ENCODE data around the gene WDFY4. TPM values are rescaled to one million over a fixed set of nuclear protein-coding genes. Genes with fewer than 3 reads are reported as not detected.

The WDFY4 gene
- total RNA-seq, 1 donor: 28.9 TPM

DNA sequence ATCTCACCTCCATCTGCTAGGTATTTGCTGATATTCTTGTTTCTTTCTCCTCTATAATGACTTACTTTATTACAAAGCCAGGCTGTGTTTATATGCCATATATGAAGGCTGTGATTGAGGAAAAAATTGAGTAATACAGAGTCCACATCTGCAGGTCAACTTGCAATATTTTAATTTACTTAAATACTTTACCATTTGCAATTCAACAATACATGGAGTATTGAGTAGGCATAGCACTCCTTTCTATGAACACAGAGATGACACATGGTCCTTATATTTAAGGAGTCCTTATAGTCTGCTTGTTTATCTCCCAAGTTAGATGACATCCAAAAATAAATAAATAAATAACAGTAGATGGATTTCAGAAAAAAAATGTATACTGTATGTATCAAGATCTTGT lies 158.5 kb downstream of the WDFY4 start:
- no peaks in the 10 kb centered on the region for H3K9me3 ChIP-seq (ENCODE audit: low read depth, low read length)
- no peaks in the 10 kb centered on the region for H3K27me3 ChIP-seq (ENCODE audit: insufficient read depth, low read length)
- H3K4me3 ChIP-seq (ENCODE audit: low read length): no peak overlapping the region
- no peaks in the 10 kb centered on the region for H3K4me1 ChIP-seq (ENCODE audit: insufficient read depth, low read length)

DNA sequence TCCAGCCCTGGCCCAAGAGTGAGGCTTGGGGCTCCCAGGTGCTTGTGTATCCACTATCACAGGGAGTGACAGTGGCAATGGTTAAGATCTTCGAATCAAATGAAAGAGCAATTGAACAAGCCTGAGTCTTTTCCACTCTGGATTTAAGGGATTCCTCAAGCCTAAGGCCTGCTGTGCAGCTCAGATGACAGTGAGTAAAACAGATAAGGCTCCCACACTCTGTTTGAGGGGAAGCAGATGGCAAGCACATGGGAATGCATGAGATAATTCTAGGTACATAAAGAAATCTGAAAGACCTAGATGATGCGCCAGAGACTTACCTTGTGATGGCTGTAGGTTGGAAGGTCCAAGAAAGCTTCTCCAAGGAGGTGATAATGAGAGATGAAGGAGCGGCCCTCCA lies 159.9 kb downstream of the WDFY4 start:
- Histone ChIP-seq H3K9me3 (ENCODE audit: low read depth, low read length) (no peaks in the 10 kb centered on the region), H3K4me3 (ENCODE audit: low read length) (no peak overlapping the region), H3K4me1 (ENCODE audit: insufficient read depth, low read length) (no peaks in the 10 kb centered on the region), H3K27me3 (ENCODE audit: insufficient read depth, low read length) (no peaks in the 10 kb centered on the region)

DNA sequence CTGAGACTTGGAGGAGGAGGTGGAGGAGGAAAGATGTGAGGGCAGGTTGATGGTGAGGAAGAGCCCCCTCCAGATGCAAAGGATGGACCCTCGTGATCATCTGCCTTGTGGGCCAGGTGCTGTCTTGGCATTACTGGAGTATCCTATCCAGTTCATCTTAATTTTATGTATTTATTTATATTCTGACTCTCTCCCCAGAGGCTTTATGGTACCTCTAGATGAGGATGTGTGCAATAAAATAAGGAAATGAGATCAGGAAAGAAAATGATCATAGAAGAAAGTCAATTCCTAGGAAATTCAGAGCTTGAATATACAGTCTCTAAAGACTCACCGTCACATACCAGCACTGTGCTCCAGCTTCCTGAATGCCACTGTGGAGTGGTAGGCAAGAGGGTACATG lies 160.8 kb downstream of the WDFY4 start:
- Histone ChIP-seq H3K4me3 (ENCODE audit: low read length) (no peak overlapping the region), H3K4me1 (ENCODE audit: insufficient read depth, low read length) (no peaks in the 10 kb centered on the region), H3K27me3 (ENCODE audit: insufficient read depth, low read length) (no peaks in the 10 kb centered on the region), H3K9me3 (ENCODE audit: low read depth, low read length) (no peaks in the 10 kb centered on the region)

GRCh38 chr10:48847691-48848090 lies 163.0 kb downstream of the WDFY4 start:
- H3K9me3 ChIP-seq (ENCODE audit: low read depth, low read length): no peaks in the 10 kb centered on the region
- H3K4me3 ChIP-seq (ENCODE audit: low read length): no peak overlapping the region
- H3K27me3 ChIP-seq (ENCODE audit: insufficient read depth, low read length): no peaks in the 10 kb centered on the region
- H3K4me1 ChIP-seq (ENCODE audit: insufficient read depth, low read length): no peaks in the 10 kb centered on the region

- H3K27me3 ChIP-seq (ENCODE audit: insufficient read depth, low read length): no peaks in the 10 kb centered on the region
- H3K4me1 ChIP-seq (ENCODE audit: insufficient read depth, low read length): no peaks in the 10 kb centered on the region
- no peak overlapping the region for H3K4me3 ChIP-seq (ENCODE audit: low read length)
Measured at GRCh38 chr10:48856855-48857254, 172.2 kb downstream of the WDFY4 start.

DNA sequence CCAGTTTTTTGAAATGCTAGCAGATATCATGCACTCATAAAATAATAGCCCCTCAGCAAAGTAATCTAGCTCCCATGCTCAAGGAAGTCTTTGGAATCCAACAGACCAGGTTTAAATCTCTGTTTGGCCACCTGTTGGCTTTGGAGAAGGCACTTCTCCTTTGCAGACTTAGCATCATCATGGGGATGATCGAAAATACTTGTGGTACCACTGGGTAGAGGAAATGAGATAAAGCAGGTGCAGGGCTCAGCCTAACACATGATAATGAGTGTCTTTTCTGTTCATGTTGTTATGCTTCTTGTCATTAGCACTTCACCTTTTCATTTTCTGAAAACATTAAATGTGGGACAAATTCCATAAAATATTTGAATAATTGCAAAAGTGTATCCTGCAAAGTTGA lies 187.6 kb downstream of the WDFY4 start:
- Histone ChIP-seq H3K4me3 (ENCODE audit: low read length) (no peak overlapping the region), H3K9me3 (ENCODE audit: low read depth, low read length) (no peaks in the 10 kb centered on the region), H3K4me1 (ENCODE audit: insufficient read depth, low read length) (no peaks in the 10 kb centered on the region), H3K27me3 (ENCODE audit: insufficient read depth, low read length) (no peaks in the 10 kb centered on the region)

More at GRCh38 chr10:48856855-48857254, 172.2 kb downstream of the WDFY4 start:
- no peaks in the 10 kb centered on the region for H3K9me3 ChIP-seq (ENCODE audit: low read depth, low read length)

- Histone ChIP-seq H3K4me1 (ENCODE audit: insufficient read depth, low read length) (no peaks in the 10 kb centered on the region), H3K27me3 (ENCODE audit: insufficient read depth, low read length) (no peaks in the 10 kb centered on the region), H3K4me3 (ENCODE audit: low read length) (no peak overlapping the region), H3K9me3 (ENCODE audit: low read depth, low read length) (no peaks in the 10 kb centered on the region)
Measured at GRCh38 chr10:48878091-48878490, 193.4 kb downstream of the WDFY4 start.

GRCh38 chr10:48879451-48879850 lies 194.8 kb downstream of the WDFY4 start:
- Histone ChIP-seq H3K4me1 (ENCODE audit: insufficient read depth, low read length) (no peaks in the 10 kb centered on the region), H3K9me3 (ENCODE audit: low read depth, low read length) (no peaks in the 10 kb centered on the region), H3K4me3 (ENCODE audit: low read length) (no peak overlapping the region), H3K27me3 (ENCODE audit: insufficient read depth, low read length) (no peaks in the 10 kb centered on the region)

DNA sequence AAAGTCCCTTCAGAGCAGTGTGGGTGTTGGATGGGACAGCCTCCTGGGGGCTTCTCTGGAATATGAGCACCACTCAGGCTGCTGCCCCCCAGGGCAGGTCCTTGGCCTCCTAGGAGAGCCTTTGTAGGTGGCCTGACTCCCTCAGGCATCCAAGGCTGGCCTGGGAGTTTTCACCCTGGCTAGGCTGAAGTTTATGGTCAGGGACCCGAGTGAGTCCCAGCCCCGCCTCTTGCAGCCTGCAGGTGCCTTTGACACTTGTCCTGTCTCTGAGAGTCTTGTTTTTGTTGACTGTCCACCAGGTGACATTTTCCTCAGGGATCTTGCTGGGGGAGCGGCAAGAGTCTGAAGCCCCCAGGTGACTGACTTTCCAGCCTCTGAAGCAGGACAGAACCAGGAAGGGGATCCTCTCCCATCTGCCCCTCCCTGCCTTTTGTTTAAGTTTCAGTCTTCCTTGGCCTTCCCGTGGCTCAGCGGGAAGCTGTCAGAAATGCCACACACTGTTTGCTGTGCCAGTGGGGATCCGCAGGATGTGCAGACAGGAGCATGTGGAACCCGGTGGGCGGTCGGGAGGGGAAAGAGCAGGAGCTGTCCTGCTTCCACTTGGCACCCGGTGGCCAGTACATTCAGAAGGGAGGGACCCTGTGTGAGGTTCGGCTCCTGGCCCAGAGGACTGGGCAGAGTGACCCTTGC lies 195.5 kb downstream of the WDFY4 start:
- H3K9me3 ChIP-seq (ENCODE audit: low read depth, low read length): no peaks in the 10 kb centered on the region

DNA sequence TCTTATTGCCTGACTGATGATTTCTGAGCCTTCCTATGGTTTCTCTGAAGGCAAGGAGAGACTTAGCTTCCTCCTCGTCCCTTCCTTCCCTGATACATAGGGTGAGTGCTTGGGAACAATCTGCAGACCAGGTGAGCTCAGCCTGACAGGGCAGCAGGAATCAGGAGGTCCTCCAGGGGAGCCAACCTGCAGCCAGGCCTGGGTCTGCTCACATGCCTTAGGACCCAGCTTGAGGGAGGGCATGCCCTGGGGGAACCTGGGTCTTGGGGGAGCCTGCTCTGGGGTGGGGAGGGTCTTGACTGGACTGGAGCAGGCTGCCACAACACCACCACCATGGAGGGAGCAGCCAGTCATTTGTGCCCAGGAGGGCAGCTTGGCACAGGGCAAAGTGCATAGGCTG lies 197.3 kb downstream of the WDFY4 start:
- Histone ChIP-seq H3K4me1 (ENCODE audit: insufficient read depth, low read length) (no peaks in the 10 kb centered on the region), H3K9me3 (ENCODE audit: low read depth, low read length) (no peaks in the 10 kb centered on the region), H3K4me3 (ENCODE audit: low read length) (no peak overlapping the region), H3K27me3 (ENCODE audit: insufficient read depth, low read length) (no peaks in the 10 kb centered on the region)

More for the DNA sequence above, 195.5 kb downstream of the WDFY4 start:
- Histone ChIP-seq H3K4me1 (ENCODE audit: insufficient read depth, low read length) (no peaks in the 10 kb centered on the region), H3K27me3 (ENCODE audit: insufficient read depth, low read length) (no peaks in the 10 kb centered on the region), H3K4me3 (ENCODE audit: low read length) (no peak overlapping the region)

DNA sequence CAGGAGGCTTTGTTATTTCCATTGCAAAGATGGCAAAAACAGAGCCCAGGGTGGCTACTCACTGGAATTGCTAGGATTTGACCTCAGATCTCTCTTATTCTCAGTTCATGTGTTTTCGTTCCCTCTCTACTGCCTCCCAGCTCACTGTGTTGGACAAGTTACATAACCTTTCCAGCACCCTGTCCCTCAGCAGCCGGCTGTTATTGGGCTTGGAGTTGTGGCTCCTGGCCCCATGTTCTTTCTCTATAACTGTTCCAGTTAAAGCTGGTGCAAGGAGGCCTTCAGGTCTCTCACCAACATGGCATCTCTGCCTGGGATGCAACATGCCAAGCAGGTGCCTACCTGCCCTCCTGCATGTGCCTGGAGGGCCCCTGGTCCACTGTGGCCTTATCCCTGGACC lies 198.2 kb downstream of the WDFY4 start:
- Histone ChIP-seq H3K27me3 (ENCODE audit: insufficient read depth, low read length) (no peaks in the 10 kb centered on the region), H3K4me3 (ENCODE audit: low read length) (no peak overlapping the region), H3K9me3 (ENCODE audit: low read depth, low read length) (no peaks in the 10 kb centered on the region), H3K4me1 (ENCODE audit: insufficient read depth, low read length) (no peaks in the 10 kb centered on the region)

- Histone ChIP-seq H3K4me3 (ENCODE audit: low read length) (no peak overlapping the region), H3K9me3 (ENCODE audit: low read depth, low read length) (no peaks in the 10 kb centered on the region), H3K27me3 (ENCODE audit: insufficient read depth, low read length) (no peaks in the 10 kb centered on the region)
Measured at GRCh38 chr10:48883701-48884100, 199.0 kb downstream of the WDFY4 start.

DNA sequence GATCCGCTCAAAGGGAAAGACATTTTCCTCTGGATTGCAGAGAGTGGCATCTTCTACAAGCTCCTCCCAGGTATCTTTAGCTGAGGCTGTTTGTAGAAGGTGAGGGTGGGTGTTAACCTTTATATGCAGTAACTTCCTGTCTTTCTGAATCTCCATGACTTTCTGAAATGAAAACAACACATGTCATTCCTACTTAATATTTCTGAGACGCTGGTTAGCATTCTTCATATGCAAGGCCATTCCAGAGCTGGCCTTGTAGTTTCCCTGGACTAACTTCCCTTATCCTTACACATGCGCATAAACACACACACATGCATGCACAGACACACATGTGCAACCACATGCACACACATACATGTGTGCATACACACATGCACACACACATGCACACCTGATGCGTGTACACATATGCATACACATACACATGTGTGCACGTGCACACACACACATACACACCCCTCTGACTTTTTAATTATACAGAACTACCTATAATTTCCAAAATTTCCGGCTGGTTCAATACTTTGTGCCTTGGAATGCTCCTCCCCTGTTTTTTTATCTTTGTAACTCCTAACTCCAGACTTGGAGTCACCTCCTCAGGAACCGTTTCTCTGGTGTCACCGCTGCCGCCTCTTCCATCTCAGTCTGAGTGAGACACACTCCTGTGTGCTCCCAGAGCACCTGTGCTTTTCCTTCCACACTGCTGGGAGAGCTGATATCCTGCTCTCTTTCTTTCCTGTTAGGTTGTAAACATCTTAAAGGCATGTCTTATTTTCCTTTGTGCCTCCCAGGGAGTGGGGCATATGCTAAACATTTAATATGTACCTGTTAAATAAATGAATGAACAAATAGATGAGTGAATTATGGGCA lies 199.7 kb downstream of the WDFY4 start:
- Histone ChIP-seq H3K27me3 (ENCODE audit: insufficient read depth, low read length) (no peaks in the 10 kb centered on the region), H3K9me3 (ENCODE audit: low read depth, low read length) (no peaks in the 10 kb centered on the region), H3K4me3 (ENCODE audit: low read length) (no peak overlapping the region), H3K4me1 (ENCODE audit: insufficient read depth, low read length) (no peaks in the 10 kb centered on the region)

More at GRCh38 chr10:48883701-48884100, 199.0 kb downstream of the WDFY4 start:
- no peaks in the 10 kb centered on the region for H3K4me1 ChIP-seq (ENCODE audit: insufficient read depth, low read length)

GRCh38 chr10:48885376-48885775 lies 200.7 kb downstream of the WDFY4 start:
- Histone ChIP-seq H3K27me3 (ENCODE audit: insufficient read depth, low read length) (no peaks in the 10 kb centered on the region), H3K9me3 (ENCODE audit: low read depth, low read length) (no peaks in the 10 kb centered on the region), H3K4me1 (ENCODE audit: insufficient read depth, low read length) (no peaks in the 10 kb centered on the region), H3K4me3 (ENCODE audit: low read length) (no peak overlapping the region)

- Histone ChIP-seq H3K4me1 (ENCODE audit: insufficient read depth, low read length) (no peaks in the 10 kb centered on the region), H3K9me3 (ENCODE audit: low read depth, low read length) (no peaks in the 10 kb centered on the region), H3K4me3 (ENCODE audit: low read length) (no peak overlapping the region), H3K27me3 (ENCODE audit: insufficient read depth, low read length) (no peaks in the 10 kb centered on the region)
Measured at GRCh38 chr10:48887982-48888381, 203.3 kb downstream of the WDFY4 start.
